ENCODE results near the gene PFN4.

- TF ChIP-seq EZH2 (optimal IDR thresholded peaks at IDR 0.05; ENCODE audit: low read depth, low read length) (no peak), CTCF (IDR thresholded peaks at IDR 0.05; ENCODE audit: low read length) (no peak)
Measured at GRCh38 chr2:24163186-24163585, 40.1 kb upstream of the PFN4 start.

Data from MM.1S (cell line).